ENCODE measurements around the gene RPL21.

RPL21 gene

GRCh38 chr13:27280841-27281240 is 29.5 kb downstream of the RPL21 start:
- no CpG with 5 or more reads among the region's 4 CpGs for WGBS (ENCODE audit: extremely low coverage, insufficient coverage, low lambda C conversion rate)
- no peak for DNase-seq
- Histone ChIP-seq H3K4me3 (ENCODE audit: low read length) (no peak overlapping the region), H3K79me1 (ENCODE audit: low read length) (no peaks in the 10 kb centered on the region), H3K4me1 (ENCODE audit: control insufficient read depth, low read depth, low read length) (no peaks in the 10 kb centered on the region), H2BK15ac (replicated peaks; ENCODE audit: low read depth) (no peak overlapping the region), H3K27me3 (ENCODE audit: insufficient read depth, low read length, poor library complexity) (no peaks in the 10 kb centered on the region), H3K18ac (ENCODE audit: low read length) (no peak overlapping the region), H4K5ac (ENCODE audit: low read length) (no peak overlapping the region), H3K36me3 (ENCODE audit: control insufficient read depth, insufficient read depth, low read length) (no peaks in the 10 kb centered on the region), H3K9ac (ENCODE audit: low read length) (no peak overlapping the region), H3K79me2 (ENCODE audit: control insufficient read depth, insufficient read depth, low read length) (no peaks in the 10 kb centered on the region), H3K23ac (ENCODE audit: low read length) (no peak overlapping the region), H2BK5ac (ENCODE audit: low read length) (no peak overlapping the region), H3K4me2 (ENCODE audit: low read length) (no peak overlapping the region), H3K27ac (ENCODE audit: low read depth, low read length) (no peak overlapping the region), H3K56ac (ENCODE audit: low read length) (no peak overlapping the region), H2BK120ac (ENCODE audit: low read depth, low read length) (no peak overlapping the region), H4K8ac (ENCODE audit: low read depth, low read length) (no peak overlapping the region), H3K4ac (ENCODE audit: low read depth, low read length) (no peak overlapping the region), H2AK5ac (ENCODE audit: low read length) (no peak overlapping the region)

- no peak overlapping the region for H3K23ac ChIP-seq (ENCODE audit: low read length)
- no peak overlapping the region for H3K9ac ChIP-seq (ENCODE audit: low read length)
- no peak overlapping the region for H3K56ac ChIP-seq (ENCODE audit: low read length)
- H4K5ac ChIP-seq (ENCODE audit: low read length), result no peak overlapping the region
- H3K4ac ChIP-seq (ENCODE audit: low read depth, low read length), result no peak overlapping the region
- H2BK15ac ChIP-seq (replicated peaks; ENCODE audit: low read depth), result no peak overlapping the region
- H3K36me3 ChIP-seq (ENCODE audit: control insufficient read depth, insufficient read depth, low read length), result no peaks in the 10 kb centered on the region
- no peak overlapping the region for H3K27ac ChIP-seq (ENCODE audit: low read depth, low read length)
- H3K4me1 ChIP-seq (ENCODE audit: control insufficient read depth, low read depth, low read length), result no peaks in the 10 kb centered on the region
- WGBS (ENCODE audit: extremely low coverage, insufficient coverage, low lambda C conversion rate), result no CpG with 5 or more reads among the region's 1 CpG
- H3K27me3 ChIP-seq (ENCODE audit: insufficient read depth, low read length, poor library complexity), result no peaks in the 10 kb centered on the region
- no peak overlapping the region for H3K4me3 ChIP-seq (ENCODE audit: low read length)
- H3K79me2 ChIP-seq (ENCODE audit: control insufficient read depth, insufficient read depth, low read length), result no peaks in the 10 kb centered on the region
- no peak overlapping the region for H4K8ac ChIP-seq (ENCODE audit: low read depth, low read length)
- no peak overlapping the region for H2BK120ac ChIP-seq (ENCODE audit: low read depth, low read length)
- H3K79me1 ChIP-seq (ENCODE audit: low read length), result no peaks in the 10 kb centered on the region
- H2BK5ac ChIP-seq (ENCODE audit: low read length), result no peak overlapping the region
- no peak overlapping the region for H3K18ac ChIP-seq (ENCODE audit: low read length)
- H2AK5ac ChIP-seq (ENCODE audit: low read length), result no peak overlapping the region
- no peak for DNase-seq
- no peak overlapping the region for H3K4me2 ChIP-seq (ENCODE audit: low read length)
Measured at GRCh38 chr13:27281420-27281819, 30.1 kb downstream of the RPL21 start.

GRCh38 chr13:27283906-27284493 is 32.6 kb downstream of the RPL21 start:
- no peaks in the 10 kb centered on the region for H3K4me1 ChIP-seq (ENCODE audit: control insufficient read depth, low read depth, low read length)
- H2AK5ac ChIP-seq (ENCODE audit: low read length), result no peak overlapping the region
- H3K23ac ChIP-seq (ENCODE audit: low read length), result no peak overlapping the region
- H3K18ac ChIP-seq (ENCODE audit: low read length), result no peak overlapping the region
- H3K4me2 ChIP-seq (ENCODE audit: low read length), result no peak overlapping the region
- no peaks in the 10 kb centered on the region for H3K27me3 ChIP-seq (ENCODE audit: insufficient read depth, low read length, poor library complexity)
- no peak overlapping the region for H3K9ac ChIP-seq (ENCODE audit: low read length)
- H3K27ac ChIP-seq (ENCODE audit: low read depth, low read length), result no peak overlapping the region
- no peak overlapping the region for H2BK15ac ChIP-seq (replicated peaks; ENCODE audit: low read depth)
- no peak overlapping the region for H3K4me3 ChIP-seq (ENCODE audit: low read length)
- no peak overlapping the region for H3K4ac ChIP-seq (ENCODE audit: low read depth, low read length)
- no peaks in the 10 kb centered on the region for H3K79me2 ChIP-seq (ENCODE audit: control insufficient read depth, insufficient read depth, low read length)
- no peak overlapping the region for H2BK120ac ChIP-seq (ENCODE audit: low read depth, low read length)
- WGBS (ENCODE audit: extremely low coverage, insufficient coverage, low lambda C conversion rate), result no CpG with 5 or more reads among the region's 4 CpGs
- no peaks in the 10 kb centered on the region for H3K79me1 ChIP-seq (ENCODE audit: low read length)
- no peak overlapping the region for H2BK5ac ChIP-seq (ENCODE audit: low read length)
- no peak overlapping the region for H4K8ac ChIP-seq (ENCODE audit: low read depth, low read length)
- H3K56ac ChIP-seq (ENCODE audit: low read length), result no peak overlapping the region
- H3K36me3 ChIP-seq (ENCODE audit: control insufficient read depth, insufficient read depth, low read length), result no peaks in the 10 kb centered on the region
- H4K5ac ChIP-seq (ENCODE audit: low read length), result no peak overlapping the region
- no peak for DNase-seq

- H3K4ac ChIP-seq (ENCODE audit: low read depth, low read length), result no peak overlapping the region
- no peak overlapping the region for H3K4me3 ChIP-seq (ENCODE audit: low read length)
- no peak overlapping the region for H4K8ac ChIP-seq (ENCODE audit: low read depth, low read length)
- no peak overlapping the region for H3K56ac ChIP-seq (ENCODE audit: low read length)
- no peak overlapping the region for H3K23ac ChIP-seq (ENCODE audit: low read length)
- no peak overlapping the region for H2AK5ac ChIP-seq (ENCODE audit: low read length)
- H3K36me3 ChIP-seq (ENCODE audit: control insufficient read depth, insufficient read depth, low read length), result no peaks in the 10 kb centered on the region
- no peak for DNase-seq
- H3K79me2 ChIP-seq (ENCODE audit: control insufficient read depth, insufficient read depth, low read length), result no peaks in the 10 kb centered on the region
- no peak overlapping the region for H2BK15ac ChIP-seq (replicated peaks; ENCODE audit: low read depth)
- H3K4me2 ChIP-seq (ENCODE audit: low read length), result no peak overlapping the region
- no peak overlapping the region for H3K18ac ChIP-seq (ENCODE audit: low read length)
- no peak overlapping the region for H2BK5ac ChIP-seq (ENCODE audit: low read length)
- H3K79me1 ChIP-seq (ENCODE audit: low read length), result no peaks in the 10 kb centered on the region
- no peak overlapping the region for H3K27ac ChIP-seq (ENCODE audit: low read depth, low read length)
- no peaks in the 10 kb centered on the region for H3K27me3 ChIP-seq (ENCODE audit: insufficient read depth, low read length, poor library complexity)
- H3K4me1 ChIP-seq (ENCODE audit: control insufficient read depth, low read depth, low read length), result no peaks in the 10 kb centered on the region
- H4K5ac ChIP-seq (ENCODE audit: low read length), result no peak overlapping the region
- H2BK120ac ChIP-seq (ENCODE audit: low read depth, low read length), result no peak overlapping the region
- no CpG with 5 or more reads among the region's 4 CpGs for WGBS (ENCODE audit: extremely low coverage, insufficient coverage, low lambda C conversion rate)
- H3K9ac ChIP-seq (ENCODE audit: low read length), result no peak overlapping the region
Measured at GRCh38 chr13:27288392-27288791, 37.0 kb downstream of the RPL21 start.

- no peak for DNase-seq
- Histone ChIP-seq H3K23ac (ENCODE audit: low read length) (no peak overlapping the region), H3K9ac (ENCODE audit: low read length) (no peak overlapping the region), H3K4me2 (ENCODE audit: low read length) (no peak overlapping the region), H2BK120ac (ENCODE audit: low read depth, low read length) (no peak overlapping the region), H3K4me1 (ENCODE audit: control insufficient read depth, low read depth, low read length) (no peaks in the 10 kb centered on the region), H3K18ac (ENCODE audit: low read length) (no peak overlapping the region), H4K8ac (ENCODE audit: low read depth, low read length) (no peak overlapping the region), H2BK15ac (replicated peaks; ENCODE audit: low read depth) (no peak overlapping the region), H3K56ac (ENCODE audit: low read length) (no peak overlapping the region), H4K5ac (ENCODE audit: low read length) (no peak overlapping the region), H3K79me1 (ENCODE audit: low read length) (no peaks in the 10 kb centered on the region), H3K4ac (ENCODE audit: low read depth, low read length) (no peak overlapping the region), H2AK5ac (ENCODE audit: low read length) (no peak overlapping the region), H3K4me3 (ENCODE audit: low read length) (no peak overlapping the region), H3K36me3 (ENCODE audit: control insufficient read depth, insufficient read depth, low read length) (no peaks in the 10 kb centered on the region), H3K27me3 (ENCODE audit: insufficient read depth, low read length, poor library complexity) (no peaks in the 10 kb centered on the region), H2BK5ac (ENCODE audit: low read length) (no peak overlapping the region), H3K79me2 (ENCODE audit: control insufficient read depth, insufficient read depth, low read length) (no peaks in the 10 kb centered on the region), H3K27ac (ENCODE audit: low read depth, low read length) (no peak overlapping the region)
- no CpG with 5 or more reads among the region's 2 CpGs for WGBS (ENCODE audit: extremely low coverage, insufficient coverage, low lambda C conversion rate)
Measured at GRCh38 chr13:27289011-27289665, 37.8 kb downstream of the RPL21 start.

- H2BK5ac ChIP-seq (ENCODE audit: low read length), result no peak overlapping the region
- H3K27me3 ChIP-seq (ENCODE audit: insufficient read depth, low read length, poor library complexity), result no peaks in the 10 kb centered on the region
- WGBS (ENCODE audit: extremely low coverage, insufficient coverage, low lambda C conversion rate), result no CpG with 5 or more reads among the region's 4 CpGs
- H4K8ac ChIP-seq (ENCODE audit: low read depth, low read length), result no peak overlapping the region
- no peak overlapping the region for H3K4me2 ChIP-seq (ENCODE audit: low read length)
- H2BK120ac ChIP-seq (ENCODE audit: low read depth, low read length), result no peak overlapping the region
- no peak overlapping the region for H2BK15ac ChIP-seq (replicated peaks; ENCODE audit: low read depth)
- no peaks in the 10 kb centered on the region for H3K79me1 ChIP-seq (ENCODE audit: low read length)
- no peak overlapping the region for H3K18ac ChIP-seq (ENCODE audit: low read length)
- no peaks in the 10 kb centered on the region for H3K4me1 ChIP-seq (ENCODE audit: control insufficient read depth, low read depth, low read length)
- no peak overlapping the region for H3K56ac ChIP-seq (ENCODE audit: low read length)
- H3K9ac ChIP-seq (ENCODE audit: low read length), result no peak overlapping the region
- H3K27ac ChIP-seq (ENCODE audit: low read depth, low read length), result no peak overlapping the region
- DNase-seq, result peak; percentile 43
- no peak overlapping the region for H2AK5ac ChIP-seq (ENCODE audit: low read length)
- no peak overlapping the region for H3K4ac ChIP-seq (ENCODE audit: low read depth, low read length)
- H4K5ac ChIP-seq (ENCODE audit: low read length), result no peak overlapping the region
- H3K36me3 ChIP-seq (ENCODE audit: control insufficient read depth, insufficient read depth, low read length), result no peaks in the 10 kb centered on the region
- H3K79me2 ChIP-seq (ENCODE audit: control insufficient read depth, insufficient read depth, low read length), result no peaks in the 10 kb centered on the region
- no peak overlapping the region for H3K23ac ChIP-seq (ENCODE audit: low read length)
- no peak overlapping the region for H3K4me3 ChIP-seq (ENCODE audit: low read length)
Measured at GRCh38 chr13:27290715-27291114, 39.4 kb downstream of the RPL21 start.

Measured in mesendoderm (in vitro differentiated cells).